GM12892 (cell line): Measurements from ENCODE around the gene CES2.

Experiments
- POLR2A ChIP-seq: IDR thresholded peaks from 2 replicates; pipeline ENCODE4 v1.6.1; 2011; ENCODE audit warnings: low read depth, low read length, control low read depth
- POLR2AphosphoS5 ChIP-seq: IDR thresholded peaks from 2 replicates; pipeline ENCODE4 v1.6.1; 2011; ENCODE audit warnings: low read depth, low read length, control low read depth

- no peak for TF ChIP-seq POLR2AphosphoS5
- no peak for TF ChIP-seq POLR2A
Measured at GRCh38 chr16:66920299-66920590, 15.1 kb upstream of the CES2 start.
